ENCODE results near the gene CGB1. TPM values are rescaled to one million over a fixed set of nuclear protein-coding genes. Genes with fewer than 3 reads are reported as not detected.

The CGB1 gene
- total RNA-seq, 1 experiment from 2014 or later = not detected

GRCh38 chr19:49020931-49021895, 15.5 kb downstream of the CGB1 start:
- Histone ChIP-seq H2AK5ac (ENCODE audit: insufficient read length, low read length) (no peak overlapping the region), H3K4ac (ENCODE audit: low read depth, low read length) (no peak overlapping the region), H4K5ac (ENCODE audit: insufficient read length, low read depth, low read length) (no peak overlapping the region), H3K4me1 (ENCODE audit: insufficient read depth, low read length) (peaks cover 4% of the 10 kb centered on the region; the same call in 1 of the 2 replicates), H3K79me1 (ENCODE audit: insufficient read depth, low read depth, low read length, poor library complexity, severe bottlenecking) (no peaks in the 10 kb centered on the region), H4K20me1 (ENCODE audit: control insufficient read depth, insufficient read depth, insufficient read length) (no peaks in the 10 kb centered on the region), H2BK15ac (ENCODE audit: low read depth, low read length) (no peak overlapping the region), H3K23me2 (ENCODE audit: insufficient read length, low read depth, low read length, poor library complexity, severe bottlenecking) (peaks cover 8% of the 10 kb centered on the region), H3K27me3 (ENCODE audit: insufficient read depth, low read length) (no peaks in the 10 kb centered on the region; the same call in 1 of the 2 replicates), H2BK12ac (ENCODE audit: insufficient read length, low read depth, low read length) (no peak overlapping the region), H2BK120ac (ENCODE audit: low read depth, low read length, poor library complexity, severe bottlenecking) (peak overlapping the region; percentile 5), H3K4me2 (ENCODE audit: insufficient read depth, insufficient read length, low read length) (peak overlapping the region; percentile 9), H3K56ac (ENCODE audit: insufficient read length, low read depth, low read length) (no peak overlapping the region), H3K9ac (ENCODE audit: extremely low read depth, insufficient read length, low read length) (no peak overlapping the region), H4K8ac (replicated peaks; ENCODE audit: insufficient read length, low read depth, low read length) (no peak overlapping the region), H3K14ac (ENCODE audit: insufficient read depth, low read length) (no peak overlapping the region), H3K9me3 (ENCODE audit: control insufficient read depth, low read depth, low read length) (no peaks in the 10 kb centered on the region), H2BK20ac (ENCODE audit: low read depth, low read length, poor library complexity, severe bottlenecking) (no peak overlapping the region), H3K18ac (ENCODE audit: insufficient read length, low read depth, low read length) (no peak overlapping the region), H2AFZ (ENCODE audit: low read length) (no peak overlapping the region), H3T11ph (ENCODE audit: low read length) (no peak overlapping the region), H3K27ac (ENCODE audit: insufficient read length, low read depth, low read length) (no peak overlapping the region), H2BK5ac (ENCODE audit: insufficient read length, low read length) (no peak overlapping the region), H4K91ac (ENCODE audit: insufficient read length, low read depth, low read length) (no peak overlapping the region), H3K79me2 (ENCODE audit: insufficient read depth, low read length) (no peaks in the 10 kb centered on the region), H3K23ac (ENCODE audit: insufficient read length, low read depth, low read length) (no peak overlapping the region)
- no peak overlapping the region; a peak in 1 of 7 replicates for H3K27ac Mint-ChIP-seq
- no peak overlapping the region; a peak in 1 of 5 replicates for H3K4me3 Mint-ChIP-seq
- WGBS (ENCODE audit: extremely low coverage, insufficient read length, low lambda C conversion rate) = no CpG with 5 or more reads among the region's 16 CpGs
- no peak for TF ChIP-seq CTCF (conservative IDR thresholded peaks at IDR 0.05)
- DNase-seq = no peak
- H3K4me1 Mint-ChIP-seq = peaks cover 15 to 36% of the 10 kb centered on the region in 2 experiments
- H3K27me3 Mint-ChIP-seq (ENCODE audit: low read depth) = peaks cover 49% of the 10 kb centered on the region
- H3K36me3 Mint-ChIP-seq (ENCODE audit: insufficient read depth in 1 of 3, low read depth in 3 of 3) = peaks cover 0 to 5% (median 4%) of the 10 kb centered on the region in 3 experiments; a peak in 4 of 7 replicates
- peaks cover 0 to 1% of the 10 kb centered on the region in 2 experiments; a peak in 2 of 5 replicates for H3K9me3 Mint-ChIP-seq

Data from H9 (cell line).